Stomach (tissue), 4 donors: ENCODE data around the gene OMA1.

ENCODE experiments used
- CTCF ChIP-seq, 7 experiments: fragments of 450-650 bp in 4 of 7; fragments of 200-600 bp in 3 of 7; sonication (generic) in 3 of 7; IDR thresholded peaks; one replicate each; pipeline ENCODE4 v1.5.1; 2016 to 2019; ENCODE audit warnings: antibody characterized with exemption in 7 of 7, control low read depth in 2 of 7, mild to moderate bottlenecking in 1 of 7
- EP300 ChIP-seq: sonication (generic); formaldehyde crosslinking; IDR thresholded peaks from one replicate; pipeline ENCODE4 v1.6.1; 2017; ENCODE audit warnings: antibody characterized with exemption
- POLR2A ChIP-seq, 4 donors: fragments of 450-650 bp; IDR thresholded peaks; one replicate each; pipeline ENCODE4 v1.6.1; 2016; ENCODE audit warnings: antibody characterized with exemption in 4 of 4, control low read depth in 2 of 4, mild to moderate bottlenecking in 1 of 4, moderate library complexity in 1 of 4
- POLR2AphosphoS5 ChIP-seq, 3 donors: sonication (generic); formaldehyde crosslinking; IDR thresholded peaks; one replicate each; pipeline ENCODE4 v1.6.1; 2016; ENCODE audit warnings: antibody characterized with exemption in 3 of 3

GRCh38 chr1:58434607-58435006, 111.9 kb downstream of the OMA1 start:
- no peak for TF ChIP-seq CTCF (IDR thresholded peaks at IDR 0.05)
- TF ChIP-seq EP300 = no peak
- no peak for TF ChIP-seq POLR2A (IDR thresholded peaks at IDR 0.05)
- no peak for TF ChIP-seq POLR2AphosphoS5 (IDR thresholded peaks at IDR 0.05)
